Measurements from ENCODE around the gene ADAM15.
A peak's percentile ranks its signal among the peaks of the same experiment; 100 is the strongest.

The ADAM15 gene

GRCh38 chr1:155038602-155039307 is 12.4 kb upstream of the ADAM15 start:
- H3K9ac ChIP-seq (ENCODE audit: low read length) = peak overlapping the region; percentile 24
- no peaks in the 10 kb centered on the region for H3K27me3 ChIP-seq (ENCODE audit: control insufficient read depth, insufficient read depth, low read length)
- no peak overlapping the region for H3K4me3 ChIP-seq (ENCODE audit: low read length)
- no peaks in the 10 kb centered on the region for H3K36me3 ChIP-seq (ENCODE audit: control insufficient read depth, insufficient read depth, low read length)
- no peaks in the 10 kb centered on the region for H3K9me3 ChIP-seq (ENCODE audit: control insufficient read depth, low read length)
- H3K4me1 ChIP-seq (ENCODE audit: control insufficient read depth, insufficient read depth, low read length) = peaks cover 37% of the 10 kb centered on the region

GRCh38 chr1:155039308-155039669 is 11.8 kb upstream of the ADAM15 start:
- no peak overlapping the region for H3K4me3 ChIP-seq (ENCODE audit: low read length)
- no peaks in the 10 kb centered on the region for H3K27me3 ChIP-seq (ENCODE audit: control insufficient read depth, insufficient read depth, low read length)
- H3K36me3 ChIP-seq (ENCODE audit: control insufficient read depth, insufficient read depth, low read length) = no peaks in the 10 kb centered on the region
- peak overlapping the region; percentile 24 for H3K9ac ChIP-seq (ENCODE audit: low read length)
- peaks cover 43% of the 10 kb centered on the region for H3K4me1 ChIP-seq (ENCODE audit: control insufficient read depth, insufficient read depth, low read length)
- no peaks in the 10 kb centered on the region for H3K9me3 ChIP-seq (ENCODE audit: control insufficient read depth, low read length)

- H3K9ac ChIP-seq (ENCODE audit: low read length) = no peak overlapping the region
- H3K27me3 ChIP-seq (ENCODE audit: control insufficient read depth, insufficient read depth, low read length) = no peaks in the 10 kb centered on the region
- no peaks in the 10 kb centered on the region for H3K36me3 ChIP-seq (ENCODE audit: control insufficient read depth, insufficient read depth, low read length)
- H3K4me3 ChIP-seq (ENCODE audit: low read length) = no peak overlapping the region
- no peaks in the 10 kb centered on the region for H3K9me3 ChIP-seq (ENCODE audit: control insufficient read depth, low read length)
- peaks cover 55% of the 10 kb centered on the region for H3K4me1 ChIP-seq (ENCODE audit: control insufficient read depth, insufficient read depth, low read length)
Measured at GRCh38 chr1:155040358-155041093, 10.6 kb upstream of the ADAM15 start.

GRCh38 chr1:155042789-155043188 is 8.3 kb upstream of the ADAM15 start:
- H3K4me3 ChIP-seq (ENCODE audit: low read length) = no peak overlapping the region
- peak overlapping the region; percentile 45 for H3K9ac ChIP-seq (ENCODE audit: low read length)
- H3K9me3 ChIP-seq (ENCODE audit: control insufficient read depth, low read length) = no peaks in the 10 kb centered on the region
- no peaks in the 10 kb centered on the region for H3K27me3 ChIP-seq (ENCODE audit: control insufficient read depth, insufficient read depth, low read length)
- peaks cover 50% of the 10 kb centered on the region for H3K4me1 ChIP-seq (ENCODE audit: control insufficient read depth, insufficient read depth, low read length)
- H3K36me3 ChIP-seq (ENCODE audit: control insufficient read depth, insufficient read depth, low read length) = no peaks in the 10 kb centered on the region

- peaks cover 45% of the 10 kb centered on the region for H3K4me1 ChIP-seq (ENCODE audit: control insufficient read depth, insufficient read depth, low read length)
- H3K27me3 ChIP-seq (ENCODE audit: control insufficient read depth, insufficient read depth, low read length) = no peaks in the 10 kb centered on the region
- H3K9me3 ChIP-seq (ENCODE audit: control insufficient read depth, low read length) = no peaks in the 10 kb centered on the region
- H3K4me3 ChIP-seq (ENCODE audit: low read length) = no peak overlapping the region
- H3K36me3 ChIP-seq (ENCODE audit: control insufficient read depth, insufficient read depth, low read length) = no peaks in the 10 kb centered on the region
- H3K9ac ChIP-seq (ENCODE audit: low read length) = peak overlapping the region; percentile 45
Measured at GRCh38 chr1:155043301-155043702, 7.8 kb upstream of the ADAM15 start.

- Histone ChIP-seq H3K27me3 (ENCODE audit: control insufficient read depth, insufficient read depth, low read length) (no peaks in the 10 kb centered on the region), H3K9ac (ENCODE audit: low read length) (peak overlapping the region; percentile 45), H3K9me3 (ENCODE audit: control insufficient read depth, low read length) (no peaks in the 10 kb centered on the region), H3K4me3 (ENCODE audit: low read length) (no peak overlapping the region), H3K4me1 (ENCODE audit: control insufficient read depth, insufficient read depth, low read length) (peaks cover 41% of the 10 kb centered on the region), H3K36me3 (ENCODE audit: control insufficient read depth, insufficient read depth, low read length) (no peaks in the 10 kb centered on the region)
Measured at GRCh38 chr1:155043793-155044192, 7.3 kb upstream of the ADAM15 start.

- H3K4me1 ChIP-seq (ENCODE audit: control insufficient read depth, insufficient read depth, low read length) = peaks cover 41% of the 10 kb centered on the region
- H3K9me3 ChIP-seq (ENCODE audit: control insufficient read depth, low read length) = no peaks in the 10 kb centered on the region
- H3K27me3 ChIP-seq (ENCODE audit: control insufficient read depth, insufficient read depth, low read length) = no peaks in the 10 kb centered on the region
- no peak overlapping the region for H3K4me3 ChIP-seq (ENCODE audit: low read length)
- H3K9ac ChIP-seq (ENCODE audit: low read length) = peak overlapping the region; percentile 45
- no peaks in the 10 kb centered on the region for H3K36me3 ChIP-seq (ENCODE audit: control insufficient read depth, insufficient read depth, low read length)
Measured at GRCh38 chr1:155044365-155044764, 6.8 kb upstream of the ADAM15 start.

- Histone ChIP-seq H3K9ac (ENCODE audit: low read length) (peak overlapping the region; percentile 10), H3K4me3 (ENCODE audit: low read length) (no peak overlapping the region), H3K9me3 (ENCODE audit: control insufficient read depth, low read length) (no peaks in the 10 kb centered on the region), H3K4me1 (ENCODE audit: control insufficient read depth, insufficient read depth, low read length) (peaks cover 46% of the 10 kb centered on the region), H3K27me3 (ENCODE audit: control insufficient read depth, insufficient read depth, low read length) (no peaks in the 10 kb centered on the region), H3K36me3 (ENCODE audit: control insufficient read depth, insufficient read depth, low read length) (no peaks in the 10 kb centered on the region)
Measured at GRCh38 chr1:155044812-155045657, 6.1 kb upstream of the ADAM15 start.

- H3K4me3 ChIP-seq (ENCODE audit: low read length) = no peak overlapping the region
- no peak overlapping the region for H3K9ac ChIP-seq (ENCODE audit: low read length)
- H3K36me3 ChIP-seq (ENCODE audit: control insufficient read depth, insufficient read depth, low read length) = no peaks in the 10 kb centered on the region
- H3K9me3 ChIP-seq (ENCODE audit: control insufficient read depth, low read length) = no peaks in the 10 kb centered on the region
- H3K27me3 ChIP-seq (ENCODE audit: control insufficient read depth, insufficient read depth, low read length) = no peaks in the 10 kb centered on the region
- peaks cover 53% of the 10 kb centered on the region for H3K4me1 ChIP-seq (ENCODE audit: control insufficient read depth, insufficient read depth, low read length)
Measured at GRCh38 chr1:155048449-155049334, 2.4 kb upstream of the ADAM15 start.

GRCh38 chr1:155049651-155050559 is 1.2 kb upstream of the ADAM15 start:
- H3K9ac ChIP-seq (ENCODE audit: low read length) = peak overlapping the region; percentile 77
- peak overlapping the region; percentile 78 for H3K4me3 ChIP-seq (ENCODE audit: low read length)
- H3K4me1 ChIP-seq (ENCODE audit: control insufficient read depth, insufficient read depth, low read length) = peaks cover 41% of the 10 kb centered on the region
- H3K36me3 ChIP-seq (ENCODE audit: control insufficient read depth, insufficient read depth, low read length) = no peaks in the 10 kb centered on the region
- no peaks in the 10 kb centered on the region for H3K27me3 ChIP-seq (ENCODE audit: control insufficient read depth, insufficient read depth, low read length)
- no peaks in the 10 kb centered on the region for H3K9me3 ChIP-seq (ENCODE audit: control insufficient read depth, low read length)

Data from mucosa of stomach (tissue), 1 donor.